Measurements from ENCODE around the gene ADCY2.

Gene ADCY2

DNA sequence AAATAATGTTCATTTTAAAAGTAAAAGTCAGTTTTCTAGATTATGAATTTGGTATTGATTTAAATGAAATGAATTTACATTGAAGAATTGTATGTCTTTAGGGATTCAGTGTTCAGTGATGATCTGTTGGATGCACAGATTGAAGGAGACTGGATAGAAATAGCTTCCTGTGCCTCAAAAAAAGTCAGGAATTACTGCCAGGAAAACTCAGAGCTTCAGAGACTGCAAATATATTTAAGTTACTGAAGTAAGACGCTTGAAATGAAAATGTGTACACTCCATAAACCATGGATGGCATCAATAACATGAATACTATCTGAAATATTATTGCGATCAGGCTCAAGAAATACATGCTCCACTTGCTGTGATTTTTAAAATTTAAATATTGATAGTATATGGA, 60.3 kb downstream of the ADCY2 start:
- H3K4me3 ChIP-seq (replicated peaks; ENCODE audit: low read depth, low read length) = no peak overlapping the region
- no peak for DNase-seq (ENCODE audit: low read depth)
- TF ChIP-seq CTCF (IDR thresholded peaks at IDR 0.05; ENCODE audit: low read length, missing control alignments) = no peak

GRCh38 chr5:7461371-7461770, 65.4 kb downstream of the ADCY2 start:
- DNase-seq (ENCODE audit: low read depth) = no peak
- TF ChIP-seq CTCF (IDR thresholded peaks at IDR 0.05; ENCODE audit: low read length, missing control alignments) = no peak
- H3K4me3 ChIP-seq (replicated peaks; ENCODE audit: low read depth, low read length) = no peak overlapping the region

GRCh38 chr5:7462758-7463157, 66.8 kb downstream of the ADCY2 start:
- H3K4me3 ChIP-seq (replicated peaks; ENCODE audit: low read depth, low read length) = no peak overlapping the region
- no peak for DNase-seq (ENCODE audit: low read depth)
- TF ChIP-seq CTCF (IDR thresholded peaks at IDR 0.05; ENCODE audit: low read length, missing control alignments) = no peak

- DNase-seq (ENCODE audit: low read depth) = no peak
- no peak overlapping the region for H3K4me3 ChIP-seq (replicated peaks; ENCODE audit: low read depth, low read length)
- TF ChIP-seq CTCF (IDR thresholded peaks at IDR 0.05; ENCODE audit: low read length, missing control alignments) = no peak
These were observed 68.2 kb downstream of the ADCY2 start for GRCh38 chr5:7464182-7464581.

DNA sequence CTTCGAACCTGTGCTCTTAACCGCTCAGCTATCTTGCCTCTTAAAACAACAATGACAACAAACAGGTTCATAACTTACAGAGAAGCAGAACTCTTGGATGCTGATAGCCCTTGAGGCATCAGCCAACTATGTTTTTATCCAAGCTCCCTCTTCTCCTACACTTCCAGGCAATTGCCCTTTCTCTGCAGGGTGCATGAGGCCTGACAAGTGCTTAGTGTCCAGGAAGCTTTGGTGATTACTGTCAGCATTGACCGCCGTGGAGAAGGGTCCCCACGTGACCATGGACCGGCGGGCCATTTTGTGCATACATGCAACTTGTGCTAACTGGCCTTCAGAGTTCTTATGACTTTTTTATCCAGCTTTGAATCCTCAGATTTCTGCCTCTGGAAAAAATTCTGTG, 71.2 kb downstream of the ADCY2 start:
- no peak for TF ChIP-seq CTCF (IDR thresholded peaks at IDR 0.05; ENCODE audit: low read length, missing control alignments)
- H3K4me3 ChIP-seq (replicated peaks; ENCODE audit: low read depth, low read length) = no peak overlapping the region
- no peak for DNase-seq (ENCODE audit: low read depth)

DNA sequence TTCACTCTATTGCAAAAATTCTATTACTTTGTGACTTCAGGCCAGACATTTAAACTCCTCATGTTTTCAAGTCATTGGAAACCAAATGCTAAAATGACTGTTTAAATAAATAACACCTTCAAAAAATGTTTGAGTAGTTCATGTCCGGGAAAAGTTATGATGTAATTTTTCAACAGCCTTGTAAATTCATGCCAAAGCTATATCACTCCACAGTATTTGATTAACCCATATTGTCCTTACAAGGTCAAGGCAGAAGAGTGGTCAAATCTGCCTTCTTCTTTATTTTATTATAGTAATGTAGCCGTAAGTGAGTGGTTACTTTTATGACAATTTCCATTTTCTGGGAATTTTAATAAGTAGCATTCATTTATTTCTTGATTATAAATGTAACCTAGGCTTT, 72.8 kb downstream of the ADCY2 start:
- no peak for TF ChIP-seq CTCF (IDR thresholded peaks at IDR 0.05; ENCODE audit: low read length, missing control alignments)
- H3K4me3 ChIP-seq (replicated peaks; ENCODE audit: low read depth, low read length) = no peak overlapping the region
- DNase-seq (ENCODE audit: low read depth) = no peak

DNA sequence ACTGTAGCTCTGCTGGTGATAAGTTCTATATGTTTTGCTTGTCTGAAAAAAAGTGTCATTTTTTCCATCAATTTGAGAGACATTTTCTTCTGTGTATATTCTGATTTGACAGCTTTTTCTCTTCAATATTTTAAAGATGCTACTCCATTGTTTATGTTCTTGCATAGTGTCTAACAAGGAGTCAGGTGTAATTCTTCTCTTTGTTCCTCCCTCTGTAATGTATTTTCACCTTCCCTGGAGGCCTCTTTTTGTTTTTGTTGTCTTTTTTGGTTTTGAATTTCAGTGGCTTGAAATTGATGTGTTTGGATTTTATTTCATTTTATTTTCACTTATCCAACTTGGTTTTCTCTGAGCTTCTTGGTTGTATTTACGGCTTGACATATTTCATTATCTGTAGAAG, 75.8 kb downstream of the ADCY2 start:
- TF ChIP-seq CTCF (IDR thresholded peaks at IDR 0.05; ENCODE audit: low read length, missing control alignments) = no peak
- H3K4me3 ChIP-seq (replicated peaks; ENCODE audit: low read depth, low read length) = no peak overlapping the region
- DNase-seq (ENCODE audit: low read depth) = no peak
